GM12878 (cell line): ENCODE data around the gene CTNNA2. TPM values are rescaled to one million over a fixed set of nuclear protein-coding genes. Genes with fewer than 3 reads are reported as not detected.

ENCODE experiments used
- ATAC-seq: fragments of 200-7000 bp; cut with Tn5 transposase; 3 replicates; pipeline ENCODE4 v1.9.1; 2020; ENCODE audit warnings: mild to moderate bottlenecking, moderate library complexity
- BruUV-seq: library from RNA; stranded (reverse); fragments of 400-500 nt; replicated peaks from 2 replicates; lab custom pipeline; 2021; lab: Mats Ljungman, UMichigan
- CTCF ChIA-PET: fragments of 300-600 bp; sonication (Branson Sonifier 250); formaldehyde crosslinking; extraction: SDS; loops from one replicate; lab custom pipeline; 2021; ENCODE audit warnings: inconsistent platforms; lab: Yijun Ruan, JAX
- POLR2A ChIA-PET: fragments of 350-600 bp; formaldehyde crosslinking; extraction: SDS; loops from one replicate; lab custom pipeline; 2021; ENCODE audit warnings: inconsistent platforms; lab: Charles Lee
- RAD21 ChIA-PET: fragments of 300-600 bp; sonication (Branson Sonifier 250); formaldehyde crosslinking; loops from one replicate; lab custom pipeline; 2023; ENCODE audit warnings: antibody characterized with exemption; ENCODE audit not compliant: unreplicated experiment; lab: Charles Lee
- SMC1A ChIA-PET: fragments of 300-600 bp; sonication (Branson Sonifier 250); formaldehyde crosslinking; loops from one replicate; lab custom pipeline; 2023; ENCODE audit not compliant: unreplicated experiment, uncharacterized antibody; lab: Charles Lee
- DNase-seq: peaks from one replicate; pipeline ENCODE4 v3.0.0-alpha.2; 2011; ENCODE audit warnings: low read depth, low spot score
- FAIRE-seq: peaks from 3 replicates; lab custom pipeline; 2011; peaks lifted over from hg19 to GRCh38; lab: Jason Lieb, UNC
- H2AFZ ChIP-seq: 2 replicates; pipeline ENCODE4 v1.6.0; 2011; ENCODE audit warnings: low read depth, low read length, control low read depth; ENCODE audit not compliant: control insufficient read depth
- H3K27ac ChIP-seq: 2 replicates; pipeline ENCODE4 v1.5.1; 2011; ENCODE audit warnings: control low read depth; ENCODE audit not compliant: control insufficient read depth, insufficient read depth
- H3K27me3 ChIP-seq, 2 experiments: replicated peaks in 1 of 2; 2 replicates each; pipeline versions ENCODE4 v1.6.0 to v1.6.1; 2011; ENCODE audit warnings: low read length in 1 of 2; ENCODE audit not compliant: control insufficient read depth in 2 of 2, insufficient read depth in 2 of 2
- H3K36me3 ChIP-seq, 2 experiments: 2 replicates each; pipeline ENCODE4 v1.5.1; 2011; ENCODE audit warnings: low read length in 1 of 2; ENCODE audit not compliant: control insufficient read depth in 2 of 2, insufficient read depth in 2 of 2
- H3K4me1 ChIP-seq: 2 replicates; pipeline ENCODE4 v1.6.1; 2011; ENCODE audit warnings: mild to moderate bottlenecking, low read length, moderate library complexity, mixed read lengths; ENCODE audit not compliant: control insufficient read depth, insufficient read depth
- H3K4me2 ChIP-seq: 2 replicates; pipeline ENCODE4 v1.6.0; 2011; ENCODE audit warnings: control low read depth; ENCODE audit not compliant: control insufficient read depth, insufficient read depth
- H3K4me3 ChIP-seq: fragments of 200-600 bp; sonication (generic); 2 replicates; pipeline ENCODE4 v1.5.1; 2016
- H3K79me2 ChIP-seq: 2 replicates; pipeline ENCODE4 v1.6.0; 2011; ENCODE audit warnings: low read length; ENCODE audit not compliant: control insufficient read depth, insufficient read depth
- H3K9ac ChIP-seq: 2 replicates; pipeline ENCODE4 v1.8.0; 2011; ENCODE audit warnings: low read length, control low read depth, mixed read lengths; ENCODE audit not compliant: control insufficient read depth, insufficient read depth
- H3K9me3 ChIP-seq: replicated peaks from 3 replicates; pipeline ENCODE4 v1.5.1; 2011; ENCODE audit warnings: mild to moderate bottlenecking, low read length; ENCODE audit not compliant: control insufficient read depth, insufficient read depth
- H4K20me1 ChIP-seq: 2 replicates; pipeline ENCODE4 v1.6.0; 2011; ENCODE audit not compliant: control insufficient read depth, insufficient read depth
- BRCA1 ChIP-seq: IDR thresholded peaks from 2 replicates; pipeline ENCODE4 v1.6.1; 2011; ENCODE audit warnings: low read depth, low read length, improper control_type of control experiment
- IRF4 ChIP-seq: IDR thresholded peaks from 2 replicates; pipeline ENCODE4 v1.6.1; 2011; ENCODE audit warnings: low read depth, low read length
- NFYB ChIP-seq: IDR thresholded peaks from 2 replicates; pipeline ENCODE4 v1.6.1; 2011; ENCODE audit warnings: low read depth, mild to moderate bottlenecking, low read length, improper control_type of control experiment, moderate library complexity; ENCODE audit not compliant: insufficient read depth
- NR2C2 ChIP-seq: IDR thresholded peaks from 2 replicates; pipeline ENCODE4 v1.6.1; 2011; ENCODE audit warnings: borderline replicate concordance, low read depth; ENCODE audit not compliant: control insufficient read depth, insufficient read length
- RFX5 ChIP-seq: IDR thresholded peaks from 2 replicates; pipeline ENCODE4 v1.6.1; 2011; ENCODE audit warnings: low read depth, low read length, improper control_type of control experiment
- WGBS: methylation state at CpG from one replicate; pipeline ENCODE4 v1.1.6; 2016; ENCODE audit warnings: low lambda C conversion rate; ENCODE audit not compliant: insufficient replicate concordance, insufficient coverage; ENCODE audit errors: missing lambda C conversion rate; 5-methylcytosine and 5-hydroxymethylcytosine counted together
- in situ Hi-C: fragments of 300-500 bp; cut with MboI; formaldehyde crosslinking; loops from 9 replicates; pipeline ENCODE4 v1.14.3; 2018; ENCODE audit warnings: mixed read lengths
- intact Hi-C: fragments of 100-400 bp; cut with micrococcal nuclease; formaldehyde crosslinking; loops from one replicate; pipeline ENCODE4 v1.14.2; 2022; ENCODE audit not compliant: unreplicated experiment
- polyA plus RNA-seq, 11 experiments: library from polyadenylated mRNA; depleted of rRNA in 4 of 11; unstranded in 6 of 11; stranded (reverse) in 5 of 11; fragments of >200 nt; fragmentation: Nextera tagmentation in 4 of 11; fragmentation: Illumina TruSeq in 1 of 11; extraction: Ambion mirVana in 4 of 11; extraction: Trizol in 1 of 11; gene quantifications; 1 replicate in 1 of 11; 2 replicates in 10 of 11; pipeline versions ENCODE4 v1.2.1 to v1.2.3, GENCODE V29; 2011 to 2016; ENCODE audit warnings: inconsistent platforms in 2 of 11, missing spikeins in 2 of 11, low read depth in 1 of 11
- total RNA-seq, 4 experiments: library from RNA; depleted of rRNA in 3 of 4; stranded (reverse); fragments of >200 nt in 3 of 4; fragmentation: Illumina TruSeq in 1 of 4; extraction: Trizol in 1 of 4; gene quantifications; 2 replicates each; pipeline versions ENCODE4 v1.2.1 to v1.2.3, GENCODE V29; 2013 to 2021
- TF ChIP-seq, protein P1 (sequence below): fragments of 450-650 bp; IDR thresholded peaks from 2 replicates; pipeline ENCODE4 v1.6.1; 2017; ENCODE audit warnings: borderline replicate concordance
- TF ChIP-seq, protein P2 (sequence below): fragments of 450-650 bp; IDR thresholded peaks from 2 replicates; pipeline ENCODE4 v1.6.1; 2017; ENCODE audit warnings: mild to moderate bottlenecking

CTNNA2 gene
- total and polyA plus RNA-seq, 10 of the 15 experiments (the other 5 are each of a cell fraction or from before 2014, with no cell fraction given): 2.4 to 36.2 (median 6.6) TPM

DNA sequence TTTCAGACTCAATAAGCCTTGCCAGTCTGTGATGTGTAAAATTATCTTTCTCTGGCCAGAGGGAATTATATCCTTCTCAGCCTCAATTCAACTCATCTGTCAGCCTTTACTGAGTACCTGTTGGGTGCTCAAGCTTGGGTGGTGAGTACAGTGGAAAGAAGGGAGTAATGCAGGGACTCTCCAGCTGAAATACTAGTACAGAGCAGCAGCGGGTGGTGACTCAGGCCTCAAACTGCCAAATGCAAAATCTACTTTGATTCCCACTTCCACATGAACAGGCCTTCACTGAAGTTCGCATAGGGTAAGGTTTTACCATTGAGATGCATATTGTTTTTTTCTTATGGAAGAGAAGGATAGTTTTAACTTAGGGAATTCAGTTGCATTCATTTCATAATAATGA lies 464.9 kb downstream of the CTNNA2 start:
- Histone ChIP-seq H3K79me2 (no peaks in the 10 kb centered on the region), H3K9ac (no peak overlapping the region), H3K4me3 (no peak overlapping the region), H3K4me2 (no peak overlapping the region), H3K27me3 (no peaks in the 10 kb centered on the region), H3K36me3 (no peaks in the 10 kb centered on the region), H3K4me1 (no peaks in the 10 kb centered on the region), H4K20me1 (no peaks in the 10 kb centered on the region), H2AFZ (no peak overlapping the region), H3K27ac (no peak overlapping the region), H3K9me3 (no peaks in the 10 kb centered on the region)
- 9% methylated on average over 2 of the region's 2 CpGs for WGBS
- no peak for DNase-seq
- ChIA-PET POLR2A (no interaction called here), CTCF (interaction anchor here (0.7 kb wide), 1 partner anchor 43 kb away, joined by 3 read pairs; no protein-coding TSS in a partner anchor), SMC1A (no interaction called here), RAD21 (no interaction called here)
- no peak for FAIRE-seq
- ATAC-seq: no peak
- in situ Hi-C loops (no loop called here), intact Hi-C loops (no loop called here)
- BruUV-seq: no TSS peak
- no peak for TF ChIP-seq IRF4
- TF ChIP-seq, protein P1, sequence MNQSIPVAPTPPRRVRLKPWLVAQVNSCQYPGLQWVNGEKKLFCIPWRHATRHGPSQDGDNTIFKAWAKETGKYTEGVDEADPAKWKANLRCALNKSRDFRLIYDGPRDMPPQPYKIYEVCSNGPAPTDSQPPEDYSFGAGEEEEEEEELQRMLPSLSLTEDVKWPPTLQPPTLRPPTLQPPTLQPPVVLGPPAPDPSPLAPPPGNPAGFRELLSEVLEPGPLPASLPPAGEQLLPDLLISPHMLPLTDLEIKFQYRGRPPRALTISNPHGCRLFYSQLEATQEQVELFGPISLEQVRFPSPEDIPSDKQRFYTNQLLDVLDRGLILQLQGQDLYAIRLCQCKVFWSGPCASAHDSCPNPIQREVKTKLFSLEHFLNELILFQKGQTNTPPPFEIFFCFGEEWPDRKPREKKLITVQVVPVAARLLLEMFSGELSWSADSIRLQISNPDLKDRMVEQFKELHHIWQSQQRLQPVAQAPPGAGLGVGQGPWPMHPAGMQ: no peak
- TF ChIP-seq BRCA1: no peak
- no peak for TF ChIP-seq NFYB
- TF ChIP-seq, protein P2, sequence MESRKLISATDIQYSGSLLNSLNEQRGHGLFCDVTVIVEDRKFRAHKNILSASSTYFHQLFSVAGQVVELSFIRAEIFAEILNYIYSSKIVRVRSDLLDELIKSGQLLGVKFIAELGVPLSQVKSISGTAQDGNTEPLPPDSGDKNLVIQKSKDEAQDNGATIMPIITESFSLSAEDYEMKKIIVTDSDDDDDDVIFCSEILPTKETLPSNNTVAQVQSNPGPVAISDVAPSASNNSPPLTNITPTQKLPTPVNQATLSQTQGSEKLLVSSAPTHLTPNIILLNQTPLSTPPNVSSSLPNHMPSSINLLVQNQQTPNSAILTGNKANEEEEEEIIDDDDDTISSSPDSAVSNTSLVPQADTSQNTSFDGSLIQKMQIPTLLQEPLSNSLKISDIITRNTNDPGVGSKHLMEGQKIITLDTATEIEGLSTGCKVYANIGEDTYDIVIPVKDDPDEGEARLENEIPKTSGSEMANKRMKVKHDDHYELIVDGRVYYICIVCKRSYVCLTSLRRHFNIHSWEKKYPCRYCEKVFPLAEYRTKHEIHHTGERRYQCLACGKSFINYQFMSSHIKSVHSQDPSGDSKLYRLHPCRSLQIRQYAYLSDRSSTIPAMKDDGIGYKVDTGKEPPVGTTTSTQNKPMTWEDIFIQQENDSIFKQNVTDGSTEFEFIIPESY: no peak
- no peak for TF ChIP-seq NR2C2
- TF ChIP-seq RFX5: no peak
